ENCODE measurements around the gene S100A3.
"Not testable (repeated sequence)": the region's sequence is repeated elsewhere in the genome, so short reads cannot be mapped to it uniquely, and the experiment has no call there.

Gene S100A3

GRCh38 chr1:153577624-153578051 lies 28.6 kb upstream of the S100A3 start:
- TF ChIP-seq CTCF (conservative IDR thresholded peaks at IDR 0.05; ENCODE audit: control insufficient read depth, insufficient read depth, low read depth, low read length) = no peak
- DNase-seq (ENCODE audit: low read depth) = no peak

GRCh38 chr1:153577138-153577537 lies 28.1 kb upstream of the S100A3 start:
- no peak overlapping the region for H3K4me3 ChIP-seq (ENCODE audit: control insufficient read depth, low read depth, low read length)
- no peak for DNase-seq (ENCODE audit: low read depth)
- no peak for TF ChIP-seq CTCF (conservative IDR thresholded peaks at IDR 0.05; ENCODE audit: control insufficient read depth, insufficient read depth, low read depth, low read length)

More at GRCh38 chr1:153577624-153578051, 28.6 kb upstream of the S100A3 start:
- H3K4me3 ChIP-seq (ENCODE audit: control insufficient read depth, low read depth, low read length) = no peak overlapping the region

- H3K4me3 ChIP-seq (ENCODE audit: control insufficient read depth, low read depth, low read length); DNase-seq (ENCODE audit: low read depth): not testable (repeated sequence)
Observed at GRCh38 chr1:153575497-153575896, 26.4 kb upstream of the S100A3 start.

GRCh38 chr1:153575081-153575491 lies 26.0 kb upstream of the S100A3 start:
- H3K4me3 ChIP-seq (ENCODE audit: control insufficient read depth, low read depth, low read length); DNase-seq (ENCODE audit: low read depth): not testable (repeated sequence)

- TF ChIP-seq CTCF (conservative IDR thresholded peaks at IDR 0.05; ENCODE audit: control insufficient read depth, insufficient read depth, low read depth, low read length) = no peak
- peak; percentile 32 for DNase-seq (ENCODE audit: low read depth)
- H3K4me3 ChIP-seq (ENCODE audit: control insufficient read depth, low read depth, low read length) = no peak overlapping the region
Observed at GRCh38 chr1:153573351-153573750, 24.3 kb upstream of the S100A3 start.

- H3K4me3 ChIP-seq (ENCODE audit: control insufficient read depth, low read depth, low read length) = no peak overlapping the region
- peak; percentile 95 for DNase-seq (ENCODE audit: low read depth)
- TF ChIP-seq CTCF (conservative IDR thresholded peaks at IDR 0.05; ENCODE audit: control insufficient read depth, insufficient read depth, low read depth, low read length) = peak; percentile 94
Observed at GRCh38 chr1:153572569-153573015, 23.5 kb upstream of the S100A3 start.

- H3K4me3 ChIP-seq (ENCODE audit: control insufficient read depth, low read depth, low read length) = no peak overlapping the region
- no peak for DNase-seq (ENCODE audit: low read depth)
- no peak for TF ChIP-seq CTCF (conservative IDR thresholded peaks at IDR 0.05; ENCODE audit: control insufficient read depth, insufficient read depth, low read depth, low read length)
Observed at GRCh38 chr1:153571706-153572105, 22.6 kb upstream of the S100A3 start.

- DNase-seq (ENCODE audit: low read depth) = no peak
- H3K4me3 ChIP-seq (ENCODE audit: control insufficient read depth, low read depth, low read length) = no peak overlapping the region
- TF ChIP-seq CTCF (conservative IDR thresholded peaks at IDR 0.05; ENCODE audit: control insufficient read depth, insufficient read depth, low read depth, low read length) = no peak
Observed at GRCh38 chr1:153570874-153571273, 21.8 kb upstream of the S100A3 start.
